ENCODE results near the gene TCIRG1.

- TF ChIP-seq, protein P1, sequence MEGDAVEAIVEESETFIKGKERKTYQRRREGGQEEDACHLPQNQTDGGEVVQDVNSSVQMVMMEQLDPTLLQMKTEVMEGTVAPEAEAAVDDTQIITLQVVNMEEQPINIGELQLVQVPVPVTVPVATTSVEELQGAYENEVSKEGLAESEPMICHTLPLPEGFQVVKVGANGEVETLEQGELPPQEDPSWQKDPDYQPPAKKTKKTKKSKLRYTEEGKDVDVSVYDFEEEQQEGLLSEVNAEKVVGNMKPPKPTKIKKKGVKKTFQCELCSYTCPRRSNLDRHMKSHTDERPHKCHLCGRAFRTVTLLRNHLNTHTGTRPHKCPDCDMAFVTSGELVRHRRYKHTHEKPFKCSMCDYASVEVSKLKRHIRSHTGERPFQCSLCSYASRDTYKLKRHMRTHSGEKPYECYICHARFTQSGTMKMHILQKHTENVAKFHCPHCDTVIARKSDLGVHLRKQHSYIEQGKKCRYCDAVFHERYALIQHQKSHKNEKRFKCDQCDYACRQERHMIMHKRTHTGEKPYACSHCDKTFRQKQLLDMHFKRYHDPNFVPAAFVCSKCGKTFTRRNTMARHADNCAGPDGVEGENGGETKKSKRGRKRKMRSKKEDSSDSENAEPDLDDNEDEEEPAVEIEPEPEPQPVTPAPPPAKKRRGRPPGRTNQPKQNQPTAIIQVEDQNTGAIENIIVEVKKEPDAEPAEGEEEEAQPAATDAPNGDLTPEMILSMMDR (conservative IDR thresholded peaks at IDR 0.05): no peak
- no peak for TF ChIP-seq ZFX (IDR thresholded peaks at IDR 0.05)
Observed at GRCh38 chr11:67998150-67999045, 40.4 kb upstream of the TCIRG1 start.
